Endothelial cell of hepatic sinusoid (primary cell): ENCODE data around the gene ZNF284.
"Not testable (repeated sequence)": the region's sequence is repeated elsewhere in the genome, so short reads cannot be mapped to it uniquely, and the experiment has no call there.

Source experiments
- in situ Hi-C: cut with HindIII; loops from 2 replicates; pipeline ENCODE4 v1.10.0; 2017; ENCODE audit warnings: low sequenced_read_pairs

ZNF284 gene

DNA sequence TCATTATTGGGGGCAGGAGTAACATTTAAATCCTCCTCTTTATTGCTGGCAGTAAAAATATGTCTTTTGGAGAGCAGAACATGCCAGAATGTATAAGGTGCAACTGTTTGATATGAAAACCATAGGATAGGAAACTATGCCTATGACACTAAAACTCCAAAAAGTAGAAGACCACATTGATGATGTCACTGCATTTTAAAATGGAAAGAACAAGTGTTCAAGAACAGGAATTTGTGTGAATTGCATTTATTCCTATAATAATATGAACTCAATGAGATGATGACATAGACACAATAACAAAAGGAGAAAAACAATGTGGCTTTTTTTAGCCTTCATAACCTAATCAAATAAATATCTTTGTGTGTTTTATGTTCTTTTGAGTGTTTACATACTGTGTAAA lies 37.5 kb downstream of the ZNF284 start:
- in situ Hi-C loops, result no loop called here

GRCh38 chr19:44111910-44112463 lies 40.0 kb downstream of the ZNF284 start:
- in situ Hi-C loops, result no loop called here

DNA sequence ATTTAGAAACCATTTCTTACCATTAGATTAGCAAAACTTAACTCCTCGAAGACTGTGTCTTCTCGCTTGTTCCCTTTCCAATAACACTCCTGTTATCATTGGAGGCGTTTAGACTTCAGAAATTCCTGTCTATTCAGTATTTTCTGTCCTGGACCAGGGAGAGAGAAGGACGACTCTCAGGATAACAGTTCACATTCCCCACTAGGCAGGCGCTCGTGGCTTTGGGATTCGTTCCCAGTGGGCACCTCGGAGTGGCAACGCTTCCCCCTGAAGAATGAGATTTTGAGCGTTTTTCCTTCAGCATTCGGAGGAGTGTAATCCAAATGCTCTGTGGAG lies 40.8 kb downstream of the ZNF284 start:
- in situ Hi-C loops, result no loop called here

DNA sequence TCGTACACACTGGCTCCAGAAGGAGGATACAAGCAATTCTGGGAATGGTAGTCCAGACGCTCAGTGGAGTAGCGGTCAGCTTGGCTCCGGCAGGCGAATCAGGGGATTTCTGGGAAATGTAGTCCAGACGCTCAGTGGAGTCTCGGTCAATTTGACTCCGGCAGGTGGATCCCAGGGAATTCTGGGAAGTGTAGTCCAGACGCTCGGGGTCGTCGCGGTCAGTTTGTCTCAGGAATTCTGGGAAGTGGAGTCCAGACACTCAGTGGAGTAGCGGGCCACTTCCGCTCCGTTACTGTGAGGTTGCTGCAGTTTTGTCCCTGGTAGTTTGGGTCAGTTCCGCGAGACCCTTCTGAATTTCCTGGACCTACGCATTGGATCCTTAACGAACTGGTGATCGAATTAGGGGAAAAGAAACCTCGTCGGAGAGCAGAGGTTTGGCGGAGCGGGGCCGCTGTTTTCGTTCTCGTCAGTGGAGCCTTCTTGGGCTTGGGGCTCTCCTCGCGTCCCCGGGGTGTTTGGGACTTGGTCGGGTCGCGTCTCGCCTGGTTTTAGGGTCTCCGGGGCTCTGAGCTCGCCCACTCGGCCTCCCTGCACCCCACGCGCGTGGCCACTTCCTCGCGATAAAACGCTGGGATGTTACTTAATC lies 41.3 kb downstream of the ZNF284 start, which contains the start of gene ZNF225:
ZNF225 (plus strand) TSS at position 262 of the 646 bp plus-strand sequence. CDS start 2,429 bp downstream, outside the sequence.
- in situ Hi-C loops, result no loop called here

DNA sequence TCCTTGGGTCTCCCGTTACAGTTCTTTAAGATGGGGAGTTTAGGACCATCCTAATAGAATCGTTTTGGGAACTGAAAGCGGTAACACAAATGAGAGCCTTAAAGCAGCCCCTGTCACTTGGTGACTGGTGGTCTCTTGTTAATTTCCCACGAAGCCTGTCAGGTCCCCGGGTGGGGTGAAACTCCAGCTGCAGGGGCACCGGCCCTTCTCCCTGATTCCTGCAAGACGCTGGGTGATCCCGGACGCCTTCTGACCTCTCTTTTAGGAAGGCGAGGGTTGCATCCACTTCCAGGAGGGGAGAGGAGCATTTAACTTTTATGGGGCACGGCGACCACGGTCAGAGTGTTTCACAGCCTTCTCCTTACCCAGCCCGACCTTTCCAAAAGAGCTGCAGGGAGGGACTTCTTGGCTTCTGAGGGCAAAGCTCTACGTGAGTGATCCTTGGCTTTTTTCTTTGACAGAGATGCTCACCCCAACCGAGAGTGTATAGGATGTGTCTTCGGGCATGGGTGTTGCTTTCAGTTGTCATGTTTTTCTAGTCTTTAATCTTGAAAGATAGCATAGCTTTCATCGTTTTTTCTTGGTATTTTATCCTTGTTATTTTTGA lies 41.9 kb downstream of the ZNF284 start:
- in situ Hi-C loops, result no loop called here

GRCh38 chr19:44121162-44121561 lies 49.2 kb downstream of the ZNF284 start:
- in situ Hi-C loops, result not testable (repeated sequence)

- in situ Hi-C loops, result no loop called here
Observed at GRCh38 chr19:44131955-44132354, 60.0 kb downstream of the ZNF284 start.
